Activated B cell treated with CpG ODN at 0.5 μM for 24 hours (primary cell): ENCODE measurements around the gene YY1. TPM values are rescaled to one million over a fixed set of nuclear protein-coding genes. Genes with fewer than 3 reads are reported as not detected.

Experiments used
- ATAC-seq: fragments of 200-7000 bp; cut with Tn5 transposase; one replicate; pipeline ENCODE4 v1.10.0; 2021; ENCODE audit warnings: low read depth, mild to moderate bottlenecking, moderate library complexity
- CTCF ChIA-PET: fragments of 350-600 bp; sonication (Branson Sonifier 250); formaldehyde crosslinking; loops from one replicate; lab custom pipeline; 2021; ENCODE audit warnings: antibody characterized with exemption; lab: Charles Lee
- POLR2A ChIA-PET: fragments of 350-600 bp; sonication (Branson Sonifier 250); formaldehyde crosslinking; loops from one replicate; lab custom pipeline; 2021; ENCODE audit warnings: antibody characterized with exemption; lab: Charles Lee
- DNase-seq: peaks from one replicate; pipeline ENCODE4 v3.0.0; 2022
- H3K27ac Mint-ChIP-seq: one replicate; pipeline ENCODE4 v1.8.0; 2020; ENCODE audit warnings: mixed read lengths
- H3K27me3 Mint-ChIP-seq: one replicate; pipeline ENCODE4 v1.8.0; 2021; ENCODE audit warnings: mixed read lengths
- H3K36me3 Mint-ChIP-seq: one replicate; pipeline ENCODE4 v1.8.0; 2021; ENCODE audit warnings: low read depth, mixed read lengths
- H3K4me1 Mint-ChIP-seq: one replicate; pipeline ENCODE4 v1.8.0; 2021; ENCODE audit warnings: mixed read lengths
- H3K4me3 Mint-ChIP-seq: one replicate; pipeline ENCODE4 v1.8.0; 2020; ENCODE audit warnings: mild to moderate bottlenecking, mixed read lengths
- H3K9me3 Mint-ChIP-seq: one replicate; pipeline ENCODE4 v1.8.0; 2020; ENCODE audit warnings: mixed read lengths
- CTCF ChIP-seq: fragments of 200-600 bp; IDR thresholded peaks from one replicate; pipeline ENCODE4 v1.8.0; 2022; ENCODE audit warnings: antibody characterized with exemption, mild to moderate bottlenecking
- intact Hi-C: fragments of 100-400 bp; cut with micrococcal nuclease; formaldehyde crosslinking; loops from one replicate; pipeline ENCODE4 v1.15.1; 2024
- total RNA-seq: library from RNA; stranded (reverse); gene quantifications from 2 replicates; pipeline ENCODE4 v1.2.3, GENCODE V29; 2022

YY1 gene
- total RNA-seq = 72.6 and 79.2 TPM in 2 replicates

GRCh38 chr14:100238419-100239210, at the start of gene YY1:
Gene YY1, plus strand, starts transcription at chr14:100239144. Its CDS starts 101 bp downstream, at chr14:100239245.
- Mint-ChIP-seq H3K27me3 (no peaks in the 10 kb centered on the region), H3K4me3 (peak within 1 kb of the TSS; percentile 97), H3K27ac (peak within 1 kb of the TSS; percentile 97), H3K4me1 (peaks cover 63% of the 10 kb centered on the region), H3K36me3 (peaks cover 32% of the 10 kb centered on the region), H3K9me3 (no peaks in the 10 kb centered on the region)
- ChIA-PET CTCF (interaction anchor here (2.1 kb wide), 1 partner anchor 17 kb away, joined by 6 read pairs; no protein-coding TSS in a partner anchor), POLR2A (interaction anchor here (1.1 to 2.6 kb wide), 3 partner anchors 16 to 46 kb away, joined by 5 to 18 read pairs (median 7); no protein-coding TSS in a partner anchor)
- intact Hi-C loops = loop anchor here (1.0 to 10.0 kb wide), 7 partner anchors 17 to 634 kb away; partner anchors contain the start of genes CCDC85C, DEGS2, EVL and WDR25
- no peak for TF ChIP-seq CTCF
- peak; percentile 80 for ATAC-seq
- peak; percentile 99 for DNase-seq

GRCh38 chr14:100190126-100190525, 48.8 kb upstream of the YY1 start:
- ChIA-PET POLR2A (no interaction called here), CTCF (interaction anchor here (1.5 kb wide), 1 partner anchor 207 kb away, joined by 4 read pairs; no protein-coding TSS in a partner anchor)
- ATAC-seq (no peak), DNase-seq (no peak)
- H3K4me3 Mint-ChIP-seq = no peak overlapping the region
- H3K4me1 Mint-ChIP-seq = peaks cover 5% of the 10 kb centered on the region
- H3K27me3 Mint-ChIP-seq = no peaks in the 10 kb centered on the region
- H3K9me3 Mint-ChIP-seq = no peaks in the 10 kb centered on the region
- H3K27ac Mint-ChIP-seq = no peak overlapping the region
- no peak for TF ChIP-seq CTCF
- H3K36me3 Mint-ChIP-seq = no peaks in the 10 kb centered on the region
- intact Hi-C loops = loop anchor here (5.0 kb wide), 1 partner anchor 458 kb away; no protein-coding TSS in a partner anchor

GRCh38 chr14:100191584-100192249, 47.2 kb upstream of the YY1 start:
- ATAC-seq (no peak), DNase-seq (no peak)
- TF ChIP-seq CTCF = no peak
- intact Hi-C loops = loop anchor here (1.0 to 5.0 kb wide), 4 partner anchors 44 to 509 kb away; partner anchors contain the start of gene EVL
- POLR2A ChIA-PET = interaction anchor here (0.6 to 2.2 kb wide), 6 partner anchors 13 to 122 kb away, joined by 3 to 18 read pairs (median 5); partner anchors contain the start of gene DEGS2
- H3K27me3 Mint-ChIP-seq = no peaks in the 10 kb centered on the region
- peaks cover 5% of the 10 kb centered on the region for H3K4me1 Mint-ChIP-seq
- no peaks in the 10 kb centered on the region for H3K36me3 Mint-ChIP-seq
- no peak overlapping the region for H3K27ac Mint-ChIP-seq
- no peak overlapping the region for H3K4me3 Mint-ChIP-seq
- H3K9me3 Mint-ChIP-seq = no peaks in the 10 kb centered on the region
- CTCF ChIA-PET = interaction anchor here (1.1 to 3.1 kb wide), 12 partner anchors 34 to 209 kb away, joined by 3 to 36 read pairs (median 8); partner anchors contain the start of gene EVL

- no peak for ATAC-seq
- H3K9me3 Mint-ChIP-seq = no peaks in the 10 kb centered on the region
- TF ChIP-seq CTCF = no peak
- H3K27ac Mint-ChIP-seq = peak overlapping the region; percentile 85
- intact Hi-C loops = loop anchor here (1.0 to 5.0 kb wide), 4 partner anchors 45 to 509 kb away; partner anchors contain the start of gene EVL
- H3K36me3 Mint-ChIP-seq = no peaks in the 10 kb centered on the region
- H3K27me3 Mint-ChIP-seq = no peaks in the 10 kb centered on the region
- H3K4me1 Mint-ChIP-seq = peaks cover 5% of the 10 kb centered on the region
- H3K4me3 Mint-ChIP-seq = peak overlapping the region; percentile 75
- CTCF ChIA-PET = interaction anchor here (0.9 to 3.1 kb wide), 26 partner anchors 23 to 209 kb away, joined by 3 to 36 read pairs (median 6); partner anchors contain the start of genes DEGS2 and EVL
- DNase-seq = no peak
- POLR2A ChIA-PET = interaction anchor here (0.6 to 2.2 kb wide), 19 partner anchors 12 to 508 kb away, joined by 3 to 18 read pairs (median 5); partner anchors contain the start of genes CYP46A1, DEGS2 and EVL
These were observed 46.7 kb upstream of the YY1 start for GRCh38 chr14:100192250-100192671.
